ENCODE measurements around the gene FPR3.

- no peak for TF ChIP-seq CTCF (IDR thresholded peaks at IDR 0.05)
- TF ChIP-seq POLR2A (IDR thresholded peaks at IDR 0.05), result no peak
- no peak for TF ChIP-seq POLR2AphosphoS5 (IDR thresholded peaks at IDR 0.05; ENCODE audit: insufficient read depth in 1 of 2, low read depth in 1 of 2)
Observed at GRCh38 chr19:51803519-51803918, 8.6 kb downstream of the FPR3 start.
